NCI-H524 treated with DMSO at 0.1 percent for 48 hours (cell line): Measurements from ENCODE around the gene TMOD1.

Experiments used
- DNase-seq: peaks from one replicate; lab custom pipeline; 2025; lab: John Stamatoyannopoulos, UW

TMOD1 gene

DNA sequence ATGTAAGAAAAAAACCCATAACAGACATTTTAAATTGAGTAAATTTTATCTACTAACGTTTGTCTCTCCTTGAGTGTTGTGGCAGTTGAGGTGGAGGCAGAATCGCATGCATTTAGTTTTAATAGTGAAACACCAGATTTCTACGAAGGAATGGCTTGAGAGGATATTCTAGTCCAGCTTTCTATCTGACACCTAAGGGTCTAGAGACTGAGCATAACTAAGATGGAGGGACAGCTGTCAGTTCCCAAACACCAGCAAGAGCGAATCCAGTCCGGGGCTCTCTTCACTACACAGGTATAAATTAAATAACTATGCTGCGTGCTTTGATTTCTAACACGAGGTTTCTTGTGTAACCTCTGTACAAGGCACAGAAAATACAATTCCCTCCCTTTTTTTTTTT, 133.6 kb downstream of the TMOD1 start:
- DNase-seq: no peak

- DNase-seq: no peak
These were observed 135.4 kb downstream of the TMOD1 start for GRCh38 chr9:97636903-97637302.

GRCh38 chr9:97638666-97639065, 137.2 kb downstream of the TMOD1 start:
- DNase-seq: no peak

- DNase-seq: no peak
These were observed 138.9 kb downstream of the TMOD1 start for GRCh38 chr9:97640325-97640724.

DNA sequence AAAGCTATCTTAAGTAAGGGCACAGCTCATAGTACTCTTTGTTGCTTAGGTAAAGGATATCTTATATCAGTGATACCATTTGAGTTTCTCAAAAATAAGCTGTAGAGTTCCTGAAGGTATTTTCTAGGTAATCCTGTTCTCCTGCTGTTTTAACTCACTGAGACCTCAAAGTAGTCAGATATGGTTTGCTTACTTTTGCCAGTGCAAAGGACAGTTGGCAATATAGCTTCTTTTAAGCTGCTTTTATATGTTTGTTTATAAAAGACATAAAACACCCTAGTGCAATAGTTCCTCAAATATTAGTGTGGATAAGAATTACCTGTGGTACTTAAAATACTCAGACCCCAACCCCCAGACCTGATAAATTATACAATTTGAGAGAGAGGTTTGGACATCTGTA, 144.3 kb downstream of the TMOD1 start:
- no peak for DNase-seq

DNA sequence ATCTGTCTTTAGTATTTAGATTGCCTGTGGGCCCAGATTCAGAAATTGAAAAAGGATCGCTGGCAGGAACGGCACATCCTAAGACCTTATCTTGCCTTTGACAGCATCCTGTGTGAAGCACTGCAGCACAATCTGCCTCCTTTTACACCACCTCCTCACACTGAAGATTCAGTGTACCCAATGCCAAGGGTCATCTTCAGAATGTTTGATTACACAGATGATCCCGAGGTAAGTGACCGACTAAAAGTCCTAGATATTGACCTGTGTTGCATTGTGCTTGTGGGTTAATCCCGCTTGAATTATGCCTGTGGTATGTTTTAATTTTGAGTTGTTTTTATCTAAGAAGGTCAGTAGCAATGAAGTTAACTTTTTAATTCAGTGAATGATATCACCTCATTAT, 146.5 kb downstream of the TMOD1 start:
- DNase-seq: no peak
